Fibroblast of mammary gland (primary cell): ENCODE data around the gene LAMTOR5.

ENCODE experiments used
- DNase-seq: peaks from one replicate; pipeline ENCODE4 v3.0.0-alpha.2; 2010; ENCODE audit warnings: low read depth
- H3K4me3 ChIP-seq: 2 replicates; pipeline ENCODE4 v1.5.1; 2011; ENCODE audit warnings: low read depth, mild to moderate bottlenecking, low read length, moderate library complexity; ENCODE audit not compliant: control insufficient read depth
- TF ChIP-seq, protein P1 (sequence below): conservative IDR thresholded peaks from 2 replicates; pipeline ENCODE4 v1.5.1; 2011; ENCODE audit warnings: low read depth, low read length, inconsistent platforms; ENCODE audit not compliant: control insufficient read depth, insufficient read depth

LAMTOR5 gene

DNA sequence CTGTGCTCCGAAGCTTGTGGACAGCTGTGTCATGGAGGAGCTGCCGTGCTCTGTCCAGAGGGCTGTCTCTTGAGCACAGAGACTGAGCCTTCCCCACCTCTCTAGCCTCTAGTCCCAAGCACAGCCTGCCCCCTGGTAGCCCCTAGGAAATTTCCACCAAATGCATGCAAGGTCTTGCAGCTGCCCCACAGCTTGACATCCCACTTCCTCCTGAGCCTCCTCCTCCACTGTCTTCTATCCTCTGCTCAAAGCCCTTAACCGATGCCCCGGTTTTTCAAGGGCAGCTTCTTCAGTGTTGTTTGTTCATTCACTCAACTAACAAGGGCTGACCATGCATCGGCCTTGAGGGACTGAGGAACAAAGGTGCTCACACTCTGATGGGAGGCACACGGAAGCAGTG lies 22.9 kb upstream of the LAMTOR5 start:
- H3K4me3 ChIP-seq, result no peak overlapping the region
- no peak for DNase-seq
- TF ChIP-seq, protein P1, sequence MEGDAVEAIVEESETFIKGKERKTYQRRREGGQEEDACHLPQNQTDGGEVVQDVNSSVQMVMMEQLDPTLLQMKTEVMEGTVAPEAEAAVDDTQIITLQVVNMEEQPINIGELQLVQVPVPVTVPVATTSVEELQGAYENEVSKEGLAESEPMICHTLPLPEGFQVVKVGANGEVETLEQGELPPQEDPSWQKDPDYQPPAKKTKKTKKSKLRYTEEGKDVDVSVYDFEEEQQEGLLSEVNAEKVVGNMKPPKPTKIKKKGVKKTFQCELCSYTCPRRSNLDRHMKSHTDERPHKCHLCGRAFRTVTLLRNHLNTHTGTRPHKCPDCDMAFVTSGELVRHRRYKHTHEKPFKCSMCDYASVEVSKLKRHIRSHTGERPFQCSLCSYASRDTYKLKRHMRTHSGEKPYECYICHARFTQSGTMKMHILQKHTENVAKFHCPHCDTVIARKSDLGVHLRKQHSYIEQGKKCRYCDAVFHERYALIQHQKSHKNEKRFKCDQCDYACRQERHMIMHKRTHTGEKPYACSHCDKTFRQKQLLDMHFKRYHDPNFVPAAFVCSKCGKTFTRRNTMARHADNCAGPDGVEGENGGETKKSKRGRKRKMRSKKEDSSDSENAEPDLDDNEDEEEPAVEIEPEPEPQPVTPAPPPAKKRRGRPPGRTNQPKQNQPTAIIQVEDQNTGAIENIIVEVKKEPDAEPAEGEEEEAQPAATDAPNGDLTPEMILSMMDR, result no peak

DNA sequence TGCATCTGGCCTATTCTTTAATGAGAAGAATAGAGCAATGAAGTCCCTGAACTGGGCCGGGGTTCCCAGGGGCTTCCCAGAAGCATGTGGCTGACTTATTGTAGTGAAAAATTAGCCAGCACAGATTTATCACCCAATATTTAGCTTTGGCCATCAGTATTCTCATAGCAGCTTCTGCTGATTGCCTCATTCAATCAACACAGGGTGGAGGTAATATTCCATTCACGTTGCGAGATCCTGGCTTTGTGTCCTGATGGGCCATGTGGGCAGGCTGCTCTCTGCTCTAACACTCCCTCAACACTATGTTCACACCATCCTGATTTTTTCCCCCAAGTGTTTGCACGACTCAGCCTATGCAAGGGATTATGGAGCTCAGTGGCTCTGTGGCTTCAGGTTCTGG lies 21.5 kb upstream of the LAMTOR5 start:
- TF ChIP-seq, protein P1, result no peak
- no peak overlapping the region for H3K4me3 ChIP-seq
- DNase-seq, result no peak

DNA sequence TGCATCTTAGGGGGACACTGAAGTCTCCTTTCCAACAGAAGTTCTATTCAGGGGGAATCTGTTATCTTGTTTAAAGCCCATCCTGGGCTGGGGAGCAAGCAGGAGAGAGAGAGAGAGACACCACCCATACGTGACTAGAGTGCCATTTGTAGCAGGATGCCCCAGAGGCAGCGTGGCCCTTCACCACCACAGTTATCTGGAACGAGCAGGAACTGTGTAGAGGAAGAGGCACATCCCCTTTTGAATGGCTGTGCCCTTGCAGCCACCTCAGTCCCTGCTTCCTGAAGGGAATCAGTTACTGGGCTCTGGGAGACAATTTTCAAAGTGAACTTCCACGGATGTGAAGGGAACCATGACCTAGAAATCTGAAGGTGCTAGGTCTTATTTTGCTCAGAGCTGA lies 19.4 kb upstream of the LAMTOR5 start:
- TF ChIP-seq, protein P1, result no peak
- no peak for DNase-seq
- H3K4me3 ChIP-seq, result no peak overlapping the region

DNA sequence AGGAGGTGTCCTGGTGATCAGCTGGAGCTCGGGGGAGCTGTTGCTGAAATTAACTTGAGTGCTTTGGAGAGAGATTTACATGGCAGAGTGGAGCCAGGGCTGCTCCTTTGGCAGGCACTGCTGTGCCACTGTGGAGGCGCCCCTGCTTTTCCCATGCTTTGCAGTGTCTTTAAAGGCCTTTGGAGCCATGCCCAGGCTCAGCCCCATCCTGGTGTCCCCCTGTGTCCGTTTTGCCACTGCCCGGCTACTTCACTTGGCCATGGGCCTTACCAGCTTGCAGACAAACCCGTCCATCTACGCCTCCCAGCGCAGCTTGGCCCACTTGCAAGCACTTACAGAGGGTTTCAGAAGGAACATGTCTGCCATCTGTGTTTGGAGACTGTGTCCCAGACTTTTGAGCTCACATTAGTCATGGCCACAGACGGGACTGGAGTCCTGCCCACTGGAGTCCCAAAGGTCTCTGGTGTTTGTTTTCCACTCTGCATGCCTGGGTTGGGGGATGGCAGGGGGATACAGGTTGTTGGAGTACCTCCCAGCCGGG lies 18.2 kb upstream of the LAMTOR5 start:
- no peak for DNase-seq
- no peak overlapping the region for H3K4me3 ChIP-seq
- TF ChIP-seq, protein P1, result no peak

DNA sequence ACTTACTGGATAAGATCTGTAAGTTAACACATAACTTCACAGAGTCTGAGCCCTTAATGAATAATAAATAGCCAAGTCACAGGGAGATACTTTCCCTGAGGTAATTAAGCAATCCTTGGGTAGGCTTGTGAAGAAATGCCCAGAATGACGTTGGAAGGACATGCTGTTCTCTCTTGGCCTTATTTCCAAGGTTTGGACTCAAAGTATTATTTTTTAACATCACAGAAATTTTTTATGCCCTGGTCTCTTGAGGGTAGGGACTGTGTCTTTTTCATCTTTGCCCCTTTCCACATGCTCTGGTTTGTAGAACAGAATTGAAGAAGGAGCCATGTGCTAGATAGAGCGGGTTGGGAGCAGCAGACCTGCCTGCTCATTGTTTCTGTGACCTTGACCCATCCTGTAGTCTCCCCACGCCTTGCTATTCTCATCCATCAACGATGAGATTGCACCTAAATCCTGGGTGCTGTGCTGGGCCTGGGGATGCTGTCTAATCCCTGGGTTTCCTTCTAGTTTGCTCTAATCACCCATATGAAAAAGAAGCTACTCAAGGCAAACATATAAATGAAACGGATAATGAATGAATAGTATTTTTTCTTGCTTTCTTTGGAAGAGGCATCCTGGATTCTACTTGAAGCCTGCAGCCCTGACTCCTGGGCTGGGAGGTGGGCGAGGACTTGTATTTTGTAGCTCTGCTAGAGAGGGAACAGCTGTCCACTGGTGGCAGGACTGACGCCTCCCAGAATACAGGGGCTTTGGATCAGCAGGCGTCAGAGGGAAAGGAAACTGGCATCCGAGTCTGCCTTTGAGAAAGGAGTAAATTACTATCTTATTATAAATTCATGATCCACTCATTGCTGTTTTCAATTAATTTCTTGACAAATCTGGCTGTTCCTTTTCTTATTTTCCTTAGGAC lies 17.5 kb upstream of the LAMTOR5 start:
- TF ChIP-seq, protein P1, result no peak
- DNase-seq, result peak; percentile 60
- no peak overlapping the region for H3K4me3 ChIP-seq

DNA sequence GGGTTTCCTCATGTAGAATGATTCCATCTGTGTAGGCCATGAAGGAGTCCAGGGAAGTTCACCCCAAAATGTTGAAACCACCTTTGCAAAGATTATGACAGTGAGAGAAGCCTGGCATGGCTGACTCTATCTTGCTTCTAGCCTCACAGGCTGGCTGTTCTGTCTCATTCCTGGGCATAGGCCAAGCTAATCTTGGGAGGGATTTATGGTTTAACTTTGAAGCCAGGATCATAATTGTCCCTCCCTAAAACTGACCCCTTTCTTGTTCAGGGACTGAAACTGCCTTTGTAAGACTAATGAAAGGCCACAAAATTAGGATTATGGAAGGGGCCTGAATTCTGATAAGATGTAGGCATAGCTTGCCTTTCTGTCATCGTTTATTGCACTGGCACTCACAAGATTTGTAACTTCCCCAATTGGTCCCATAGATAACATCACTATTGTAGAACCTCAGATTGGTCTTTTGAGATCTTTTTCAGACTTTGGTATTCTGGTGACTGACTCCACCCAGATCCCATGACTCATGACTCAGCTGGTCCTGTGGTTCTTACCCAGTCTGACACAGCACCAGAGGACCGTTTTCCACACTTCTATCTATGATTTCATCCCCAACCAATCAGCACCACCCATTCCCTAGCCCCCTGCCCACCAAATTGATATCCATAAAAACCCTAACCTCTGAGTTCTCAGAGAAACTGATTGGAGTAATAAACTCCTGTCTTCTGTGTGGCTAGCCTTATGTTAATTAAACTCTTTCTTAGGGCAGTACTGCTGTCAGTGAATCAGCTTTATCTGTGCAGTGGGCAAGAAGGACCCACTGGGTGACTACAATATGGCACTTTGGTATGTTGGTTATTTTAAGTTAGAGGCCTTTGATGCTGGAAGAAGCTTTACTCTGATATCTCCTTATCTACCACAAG lies 13.6 kb upstream of the LAMTOR5 start:
- TF ChIP-seq, protein P1, result no peak
- peak; percentile 87 for DNase-seq

More for the DNA sequence above, 13.6 kb upstream of the LAMTOR5 start:
- H3K4me3 ChIP-seq, result no peak overlapping the region
